ENCODE data around the gene CSNK2A1. TPM values are rescaled to one million over a fixed set of nuclear protein-coding genes. Genes with fewer than 3 reads are reported as not detected.

Gene CSNK2A1
- total RNA-seq: 125 and 135 TPM in 2 replicates
- 105 TPM for total RNA-seq (2013)
- polyA plus RNA-seq: 28.3 and 33.6 TPM in 2 replicates
- 65.5 and 66.8 TPM in 2 replicates for polyA minus RNA-seq

DNA sequence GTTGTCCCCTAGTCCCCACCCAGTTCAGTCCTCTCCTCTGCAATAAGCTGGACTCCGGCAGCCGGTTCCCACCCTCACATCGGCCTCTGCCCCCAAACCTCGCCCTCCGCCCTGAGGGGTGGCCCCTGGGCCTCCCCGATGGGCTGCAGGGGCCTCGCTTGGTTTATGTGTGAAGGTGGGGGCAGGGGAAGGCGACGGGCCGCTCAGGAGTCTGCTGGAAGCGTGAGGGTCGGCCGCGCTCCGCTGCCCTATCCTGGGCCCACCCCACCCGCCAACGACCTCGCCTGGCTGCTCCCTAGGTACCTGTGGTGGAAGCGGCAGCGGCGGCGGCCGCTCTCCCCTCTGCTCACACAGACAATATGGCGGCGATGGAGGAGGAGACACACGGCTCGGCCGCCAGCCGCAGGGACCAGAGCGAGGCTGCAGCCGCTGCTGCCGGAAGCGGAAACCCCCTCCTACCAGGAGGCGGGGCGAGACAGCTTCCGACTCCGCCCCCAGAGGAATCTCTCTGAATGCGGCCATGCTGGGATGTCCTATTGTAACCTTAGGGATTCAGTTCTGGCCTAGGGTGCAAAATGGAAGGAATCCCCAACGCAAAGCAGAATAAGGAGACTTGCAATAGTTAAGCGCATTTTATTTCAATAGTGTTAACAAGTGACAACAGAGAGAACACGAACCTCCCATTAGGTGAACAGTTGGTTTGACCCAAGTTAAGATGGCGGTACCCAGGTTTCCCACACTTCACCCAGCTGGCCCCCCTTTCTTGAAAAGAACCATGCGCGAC lies at the start of gene CSNK2A1:
CSNK2A1 (minus strand) TSS at position 422 of the 784 bp plus-strand sequence. CDS start 35,239 bp downstream, outside the sequence.
- Histone ChIP-seq H3K27ac (ENCODE audit: low read length in 2 of 2) (peak within 1 kb of the TSS; percentile 93 to 99), H2AFZ (ENCODE audit: insufficient read depth, low read depth, low read length, poor library complexity, severe bottlenecking) (peak within 1 kb of the TSS; percentile 88), H3K4me2 (replicated peaks; ENCODE audit: low read depth, low read length, poor library complexity, severe bottlenecking) (peak within 1 kb of the TSS; percentile 84), H3K9ac (ENCODE audit: low read length) (peak within 1 kb of the TSS; percentile 86), H3K36me3 (replicated peaks in 1 of 2; ENCODE audit: control extremely low read depth in 1 of 2, control insufficient read depth in 1 of 2, extremely low read depth in 1 of 2, insufficient read depth in 2 of 2, low read length in 1 of 2) (no peaks in the 10 kb centered on the region), H3K9me3 (ENCODE audit: control extremely low read depth in 1 of 3, control insufficient read depth in 2 of 3, insufficient read depth in 1 of 3, low read length in 2 of 3) (peaks cover 0 to 4% (median 3%) of the 10 kb centered on the region in 3 donors), H3K27me3 (replicated peaks in 1 of 4; ENCODE audit: control extremely low read depth in 1 of 4, control insufficient read depth in 3 of 4, insufficient read depth in 4 of 4, low read length in 3 of 4) (peaks cover 0 to 4% (median 2%) of the 10 kb centered on the region in 4 experiments), H4K20me1 (ENCODE audit: control insufficient read depth, insufficient read depth, low read length, poor library complexity, severe bottlenecking) (peaks cover 34% of the 10 kb centered on the region), H3K79me2 (ENCODE audit: control insufficient read depth, insufficient read depth, low read length) (peaks cover 50% of the 10 kb centered on the region), H3K4me1 (ENCODE audit: control insufficient read depth in 2 of 2, insufficient read depth in 2 of 2, low read length in 2 of 2) (peaks cover 33 to 36% of the 10 kb centered on the region in 2 donors), H3K4me3 (ENCODE audit: control extremely low read depth in 1 of 5, extremely low read depth in 1 of 5, insufficient read depth in 1 of 5, low read depth in 2 of 5, low read length in 4 of 5) (peak within 1 kb of the TSS; percentile 30 to 98 (median 85))
- ChIA-PET CTCF (interaction anchor here (1.3 kb wide), 1 partner anchor 189 kb away, joined by 4 read pairs; no protein-coding TSS in a partner anchor), POLR2A (interaction anchor here (0.9 to 1.3 kb wide), 3 partner anchors 136 to 247 kb away, joined by 3 to 4 read pairs (median 3); partner anchors contain the start of genes SOX12 and ZCCHC3)
- ATAC-seq (ENCODE audit: low read depth) (peak; percentile 91), DNase-seq (peak; percentile 99)
- Mint-ChIP-seq H3K4me3 (peak within 1 kb of the TSS; percentile 95), H3K27me3 (peaks cover 4% of the 10 kb centered on the region), H3K9me3 (ENCODE audit: insufficient read depth) (peaks cover 2% of the 10 kb centered on the region), H3K27ac (peak within 1 kb of the TSS; percentile 100), H3K4me1 (peaks cover 53% of the 10 kb centered on the region)
- intact Hi-C loops (cut with micrococcal nuclease): loop anchor here (1.0 to 10.0 kb wide), 6 partner anchors 81 to 781 kb away; partner anchors contain the start of genes SDCBP2, SRXN1, TBC1D20 and ZCCHC3
- TF ChIP-seq, protein P1, sequence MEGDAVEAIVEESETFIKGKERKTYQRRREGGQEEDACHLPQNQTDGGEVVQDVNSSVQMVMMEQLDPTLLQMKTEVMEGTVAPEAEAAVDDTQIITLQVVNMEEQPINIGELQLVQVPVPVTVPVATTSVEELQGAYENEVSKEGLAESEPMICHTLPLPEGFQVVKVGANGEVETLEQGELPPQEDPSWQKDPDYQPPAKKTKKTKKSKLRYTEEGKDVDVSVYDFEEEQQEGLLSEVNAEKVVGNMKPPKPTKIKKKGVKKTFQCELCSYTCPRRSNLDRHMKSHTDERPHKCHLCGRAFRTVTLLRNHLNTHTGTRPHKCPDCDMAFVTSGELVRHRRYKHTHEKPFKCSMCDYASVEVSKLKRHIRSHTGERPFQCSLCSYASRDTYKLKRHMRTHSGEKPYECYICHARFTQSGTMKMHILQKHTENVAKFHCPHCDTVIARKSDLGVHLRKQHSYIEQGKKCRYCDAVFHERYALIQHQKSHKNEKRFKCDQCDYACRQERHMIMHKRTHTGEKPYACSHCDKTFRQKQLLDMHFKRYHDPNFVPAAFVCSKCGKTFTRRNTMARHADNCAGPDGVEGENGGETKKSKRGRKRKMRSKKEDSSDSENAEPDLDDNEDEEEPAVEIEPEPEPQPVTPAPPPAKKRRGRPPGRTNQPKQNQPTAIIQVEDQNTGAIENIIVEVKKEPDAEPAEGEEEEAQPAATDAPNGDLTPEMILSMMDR (IDR thresholded peaks at IDR 0.05): no peak
- TF ChIP-seq EZH2 (IDR thresholded peaks at IDR 0.05; ENCODE audit: borderline replicate concordance, insufficient read depth, low read depth, low read length, poor library complexity, severe bottlenecking): no peak
- under 1% methylated on average over 34 of the region's 44 CpGs for WGBS (ENCODE audit: insufficient coverage)

DNA sequence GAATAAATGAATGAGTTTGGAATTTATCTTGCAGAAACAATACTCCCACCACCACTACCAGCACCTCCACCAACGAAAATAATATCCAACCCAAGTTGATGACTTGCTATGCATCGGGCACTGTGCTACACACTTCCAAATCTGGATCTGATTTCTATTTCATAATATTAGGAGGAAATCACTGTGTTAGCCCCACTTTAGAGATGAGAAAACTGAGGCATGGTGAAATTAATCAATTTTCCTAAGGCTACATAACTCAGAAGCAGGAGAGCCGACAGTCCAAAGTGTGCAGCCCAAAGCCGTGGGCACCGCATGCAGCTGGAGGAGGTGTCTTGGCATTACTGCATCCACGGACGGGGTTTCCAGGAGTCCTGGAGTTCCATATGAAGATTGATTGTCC lies 48.9 kb upstream of the CSNK2A1 start:
- ATAC-seq (ENCODE audit: low read depth) (no peak), DNase-seq (no peak)
- WGBS (ENCODE audit: insufficient coverage): 97% methylated on average over 4 of the region's 7 CpGs
- H4K20me1 ChIP-seq (ENCODE audit: control insufficient read depth, insufficient read depth, low read length, poor library complexity, severe bottlenecking): no peaks in the 10 kb centered on the region
- H3K4me1 Mint-ChIP-seq: peaks cover 4% of the 10 kb centered on the region
- no peaks in the 10 kb centered on the region for H3K36me3 ChIP-seq (replicated peaks in 1 of 2; ENCODE audit: control extremely low read depth in 1 of 2, control insufficient read depth in 1 of 2, extremely low read depth in 1 of 2, insufficient read depth in 2 of 2, low read length in 1 of 2)
- no peak overlapping the region for H3K27ac Mint-ChIP-seq
- H3K27me3 ChIP-seq (replicated peaks in 1 of 4; ENCODE audit: control extremely low read depth in 1 of 4, control insufficient read depth in 3 of 4, insufficient read depth in 4 of 4, low read length in 3 of 4): peaks cover 0 to 4% (median 0%) of the 10 kb centered on the region in 4 experiments
- H3K9me3 Mint-ChIP-seq (ENCODE audit: insufficient read depth): no peaks in the 10 kb centered on the region
- no peak overlapping the region for H3K9ac ChIP-seq (ENCODE audit: low read length)
- no peaks in the 10 kb centered on the region for H3K4me1 ChIP-seq (ENCODE audit: control insufficient read depth in 2 of 2, insufficient read depth in 2 of 2, low read length in 2 of 2)
- H3K27me3 Mint-ChIP-seq: peaks cover 21% of the 10 kb centered on the region
- H3K9me3 ChIP-seq (ENCODE audit: control extremely low read depth in 1 of 3, control insufficient read depth in 2 of 3, insufficient read depth in 1 of 3, low read length in 2 of 3): peaks cover 0 to 3% (median 0%) of the 10 kb centered on the region in 3 donors
- intact Hi-C loops (cut with micrococcal nuclease): no loop called here
- no peak overlapping the region for H3K27ac ChIP-seq (ENCODE audit: low read length in 2 of 2)
- H2AFZ ChIP-seq (ENCODE audit: insufficient read depth, low read depth, low read length, poor library complexity, severe bottlenecking): no peak overlapping the region
- H3K4me3 ChIP-seq (ENCODE audit: control extremely low read depth in 1 of 5, extremely low read depth in 1 of 5, insufficient read depth in 1 of 5, low read depth in 2 of 5, low read length in 4 of 5): no peak overlapping the region
- CTCF ChIA-PET: no interaction called here
- no peaks in the 10 kb centered on the region for H3K79me2 ChIP-seq (ENCODE audit: control insufficient read depth, insufficient read depth, low read length)
- no peak overlapping the region for H3K4me3 Mint-ChIP-seq
- POLR2A ChIA-PET: no interaction called here
- no peak for TF ChIP-seq EZH2 (IDR thresholded peaks at IDR 0.05; ENCODE audit: borderline replicate concordance, insufficient read depth, low read depth, low read length, poor library complexity, severe bottlenecking)
- TF ChIP-seq, protein P1 (IDR thresholded peaks at IDR 0.05): no peak
- no peak overlapping the region for H3K4me2 ChIP-seq (replicated peaks; ENCODE audit: low read depth, low read length, poor library complexity, severe bottlenecking)
